Stomach (tissue), 9 donors: ENCODE results near the gene PABPN1. TPM values are rescaled to one million over a fixed set of nuclear protein-coding genes. Genes with fewer than 3 reads are reported as not detected.

Source experiments
- DNase-seq, 2 donors: peaks; one replicate each; pipeline versions ENCODE4 v3.0.0 to v3.0.0-alpha.2; 2013 to 2019
- H3K27ac ChIP-seq, 5 donors: fragments of 200-600 bp in 4 of 5; sonication (generic) in 4 of 5; one replicate each; pipeline ENCODE4 v1.5.1; 2013 to 2019; ENCODE audit warnings: mild to moderate bottlenecking in 1 of 5, moderate library complexity in 1 of 5
- H3K27me3 ChIP-seq, 3 donors: fragments of 200-600 bp; sonication (generic); one replicate each; pipeline ENCODE4 v1.5.1; 2017 to 2019; ENCODE audit warnings: mixed run types in 1 of 3
- H3K36me3 ChIP-seq, 4 donors: fragments of 200-600 bp; sonication (generic); 1 replicate in 3 of 4; 2 replicates in 1 of 4; pipeline ENCODE4 v1.5.1; 2016 to 2019
- H3K4me1 ChIP-seq, 4 donors: fragments of 200-600 bp; sonication (generic); one replicate each; pipeline ENCODE4 v1.5.1; 2016 to 2019
- H3K4me3 ChIP-seq, 4 donors: fragments of 200-600 bp; sonication (generic) in 3 of 4; one replicate each; pipeline ENCODE4 v1.5.1; 2016 to 2019; ENCODE audit warnings: mild to moderate bottlenecking in 1 of 4
- H3K9me3 ChIP-seq, 4 donors: fragments of 200-600 bp; sonication (generic); one replicate each; pipeline ENCODE4 v1.5.1; 2016 to 2019
- CTCF ChIP-seq, 7 experiments: fragments of 450-650 bp in 4 of 7; fragments of 200-600 bp in 3 of 7; sonication (generic) in 3 of 7; IDR thresholded peaks; one replicate each; pipeline ENCODE4 v1.5.1; 2016 to 2019; ENCODE audit warnings: antibody characterized with exemption in 7 of 7, control low read depth in 2 of 7, mild to moderate bottlenecking in 1 of 7
- EP300 ChIP-seq: sonication (generic); formaldehyde crosslinking; IDR thresholded peaks from one replicate; pipeline ENCODE4 v1.6.1; 2017; ENCODE audit warnings: antibody characterized with exemption
- POLR2A ChIP-seq, 4 donors: fragments of 450-650 bp; IDR thresholded peaks; one replicate each; pipeline ENCODE4 v1.6.1; 2016; ENCODE audit warnings: antibody characterized with exemption in 4 of 4, control low read depth in 2 of 4, mild to moderate bottlenecking in 1 of 4, moderate library complexity in 1 of 4
- POLR2AphosphoS5 ChIP-seq, 3 donors: sonication (generic); formaldehyde crosslinking; IDR thresholded peaks; one replicate each; pipeline ENCODE4 v1.6.1; 2016; ENCODE audit warnings: antibody characterized with exemption in 3 of 3
- WGBS, 5 donors: extraction: QIAGEN DNeasy Blood & Tissue Kit in 3 of 5; methylation state at CpG; one replicate each; pipeline versions ENCODE4 v1.1.5 to v1.1.7; 2013 to 2018; 5-methylcytosine and 5-hydroxymethylcytosine counted together
- intact Hi-C: fragments of 100-400 bp; cut with DNase I; formaldehyde crosslinking; loops from one replicate; pipeline ENCODE4 v1.15.1; 2023; ENCODE audit warnings: low total_unique reads
- polyA plus RNA-seq, 3 donors: library from polyadenylated mRNA; stranded (reverse); fragments of 200-250 nt; gene quantifications; one replicate each; pipeline ENCODE4 v1.2.3, GENCODE V29; 2013
- total RNA-seq, 5 donors: library from RNA; depleted of rRNA; stranded (reverse); fragments of >200 nt; gene quantifications; one replicate each; pipeline versions ENCODE4 v1.1.0 to v1.2.3, GENCODE V29; 2014 to 2016
- donor health status: healthy with polysubstance abuse.
- donor health status: Bipolar disorder and iron deficiency.
- donor health status: healthy.

Gene PABPN1
- total and polyA plus RNA-seq, 8 donors = 24.5 to 190 (median 130) TPM

- Histone ChIP-seq H3K9me3 (peaks cover 0 to 4% (median 0%) of the 10 kb centered on the region in 4 donors), H3K36me3 (no peaks in the 10 kb centered on the region), H3K27ac (no peak overlapping the region), H3K4me1 (no peaks in the 10 kb centered on the region), H3K27me3 (no peaks in the 10 kb centered on the region), H3K4me3 (no peak overlapping the region)
- no peak for DNase-seq
- intact Hi-C loops = no loop called here
- WGBS, 5 donors = 77 to 95% (median 88%) methylated on average over 1 of the region's 1 CpG
- TF ChIP-seq POLR2A (IDR thresholded peaks at IDR 0.05) = no peak
- TF ChIP-seq EP300 = no peak
- TF ChIP-seq POLR2AphosphoS5 (IDR thresholded peaks at IDR 0.05) = no peak
- no peak for TF ChIP-seq CTCF (IDR thresholded peaks at IDR 0.05)
Observed at GRCh38 chr14:23339506-23340268, 18.4 kb downstream of the PABPN1 start.

GRCh38 chr14:23344481-23344880, 23.2 kb downstream of the PABPN1 start:
- DNase-seq = no peak
- no peak for TF ChIP-seq CTCF (IDR thresholded peaks at IDR 0.05)
- TF ChIP-seq POLR2A (IDR thresholded peaks at IDR 0.05) = no peak
- no peak for TF ChIP-seq EP300
- H3K36me3 ChIP-seq = peaks cover 0 to 15% (median 3%) of the 10 kb centered on the region in 4 donors
- H3K9me3 ChIP-seq = peaks cover 0 to 4% (median 0%) of the 10 kb centered on the region in 4 donors
- H3K27ac ChIP-seq = no peak overlapping the region
- no peaks in the 10 kb centered on the region for H3K27me3 ChIP-seq
- 47 to 68% (median 55%) methylated on average over 3 of the region's 3 CpGs for WGBS, 5 donors
- H3K4me1 ChIP-seq = no peaks in the 10 kb centered on the region
- H3K4me3 ChIP-seq = no peak overlapping the region
- intact Hi-C loops = no loop called here

- H3K4me3 ChIP-seq = no peak overlapping the region
- DNase-seq = no peak
- 55 to 67% (median 66%) methylated on average over 8 to 13 of the region's 13 CpGs for WGBS, 5 donors
- H3K27me3 ChIP-seq = no peaks in the 10 kb centered on the region
- peaks cover 0 to 15% (median 3%) of the 10 kb centered on the region in 4 donors for H3K36me3 ChIP-seq
- no peak overlapping the region for H3K27ac ChIP-seq
- TF ChIP-seq EP300 = no peak
- no peak for TF ChIP-seq POLR2AphosphoS5 (IDR thresholded peaks at IDR 0.05)
- no peak for TF ChIP-seq CTCF (IDR thresholded peaks at IDR 0.05)
- TF ChIP-seq POLR2A (IDR thresholded peaks at IDR 0.05) = no peak
- intact Hi-C loops = no loop called here
- no peaks in the 10 kb centered on the region for H3K9me3 ChIP-seq
- no peaks in the 10 kb centered on the region for H3K4me1 ChIP-seq
Observed at GRCh38 chr14:23345987-23346692, 24.9 kb downstream of the PABPN1 start.

- DNase-seq = no peak
- Histone ChIP-seq H3K4me3 (no peak overlapping the region), H3K4me1 (peaks cover 3 to 4% (median 4%) of the 10 kb centered on the region in 4 donors), H3K9me3 (no peaks in the 10 kb centered on the region), H3K27ac (no peak overlapping the region), H3K27me3 (peaks cover 0 to 5% (median 4%) of the 10 kb centered on the region in 3 donors), H3K36me3 (peaks cover 0 to 15% (median 3%) of the 10 kb centered on the region in 4 donors)
- WGBS, 5 donors = 72 to 86% (median 76%) methylated on average over 13 to 27 of the region's 27 CpGs
- TF ChIP-seq CTCF (IDR thresholded peaks at IDR 0.05) (no peak), POLR2AphosphoS5 (IDR thresholded peaks at IDR 0.05) (no peak), EP300 (no peak), POLR2A (IDR thresholded peaks at IDR 0.05) (no peak)
- intact Hi-C loops = no loop called here
Observed at GRCh38 chr14:23346693-23347405, 25.6 kb downstream of the PABPN1 start.
